GM12878 (cell line): ENCODE measurements around the gene SPTAN1. TPM values are rescaled to one million over a fixed set of nuclear protein-coding genes. Genes with fewer than 3 reads are reported as not detected.

Source experiments
- ATAC-seq: fragments of 200-7000 bp; cut with Tn5 transposase; 3 replicates; pipeline ENCODE4 v1.9.1; 2020; ENCODE audit warnings: mild to moderate bottlenecking, moderate library complexity
- BruUV-seq: library from RNA; stranded (reverse); fragments of 400-500 nt; replicated peaks from 2 replicates; lab custom pipeline; 2021; lab: Mats Ljungman, UMichigan
- CTCF ChIA-PET: fragments of 300-600 bp; sonication (Branson Sonifier 250); formaldehyde crosslinking; extraction: SDS; loops from one replicate; lab custom pipeline; 2021; ENCODE audit warnings: inconsistent platforms; lab: Yijun Ruan, JAX
- POLR2A ChIA-PET: fragments of 350-600 bp; formaldehyde crosslinking; extraction: SDS; loops from one replicate; lab custom pipeline; 2021; ENCODE audit warnings: inconsistent platforms; lab: Charles Lee
- RAD21 ChIA-PET: fragments of 300-600 bp; sonication (Branson Sonifier 250); formaldehyde crosslinking; loops from one replicate; lab custom pipeline; 2023; ENCODE audit warnings: antibody characterized with exemption; ENCODE audit not compliant: unreplicated experiment; lab: Charles Lee
- SMC1A ChIA-PET: fragments of 300-600 bp; sonication (Branson Sonifier 250); formaldehyde crosslinking; loops from one replicate; lab custom pipeline; 2023; ENCODE audit not compliant: unreplicated experiment, uncharacterized antibody; lab: Charles Lee
- DNase-seq: peaks from one replicate; pipeline ENCODE4 v3.0.0-alpha.2; 2011; ENCODE audit warnings: low read depth, low spot score
- FAIRE-seq: peaks from 3 replicates; lab custom pipeline; 2011; peaks lifted over from hg19 to GRCh38; lab: Jason Lieb, UNC
- H2AFZ ChIP-seq: 2 replicates; pipeline ENCODE4 v1.6.0; 2011; ENCODE audit warnings: low read depth, low read length, control low read depth; ENCODE audit not compliant: control insufficient read depth
- H3K27ac ChIP-seq: 2 replicates; pipeline ENCODE4 v1.5.1; 2011; ENCODE audit warnings: control low read depth; ENCODE audit not compliant: control insufficient read depth, insufficient read depth
- H3K27me3 ChIP-seq, 2 experiments: replicated peaks in 1 of 2; 2 replicates each; pipeline versions ENCODE4 v1.6.0 to v1.6.1; 2011; ENCODE audit warnings: low read length in 1 of 2; ENCODE audit not compliant: control insufficient read depth in 2 of 2, insufficient read depth in 2 of 2
- H3K36me3 ChIP-seq, 2 experiments: 2 replicates each; pipeline ENCODE4 v1.5.1; 2011; ENCODE audit warnings: low read length in 1 of 2; ENCODE audit not compliant: control insufficient read depth in 2 of 2, insufficient read depth in 2 of 2
- H3K4me1 ChIP-seq: 2 replicates; pipeline ENCODE4 v1.6.1; 2011; ENCODE audit warnings: mild to moderate bottlenecking, low read length, moderate library complexity, mixed read lengths; ENCODE audit not compliant: control insufficient read depth, insufficient read depth
- H3K4me2 ChIP-seq: 2 replicates; pipeline ENCODE4 v1.6.0; 2011; ENCODE audit warnings: control low read depth; ENCODE audit not compliant: control insufficient read depth, insufficient read depth
- H3K4me3 ChIP-seq: fragments of 200-600 bp; sonication (generic); 2 replicates; pipeline ENCODE4 v1.5.1; 2016
- H3K79me2 ChIP-seq: 2 replicates; pipeline ENCODE4 v1.6.0; 2011; ENCODE audit warnings: low read length; ENCODE audit not compliant: control insufficient read depth, insufficient read depth
- H3K9ac ChIP-seq: 2 replicates; pipeline ENCODE4 v1.8.0; 2011; ENCODE audit warnings: low read length, control low read depth, mixed read lengths; ENCODE audit not compliant: control insufficient read depth, insufficient read depth
- H3K9me3 ChIP-seq: replicated peaks from 3 replicates; pipeline ENCODE4 v1.5.1; 2011; ENCODE audit warnings: mild to moderate bottlenecking, low read length; ENCODE audit not compliant: control insufficient read depth, insufficient read depth
- H4K20me1 ChIP-seq: 2 replicates; pipeline ENCODE4 v1.6.0; 2011; ENCODE audit not compliant: control insufficient read depth, insufficient read depth
- BCL11A ChIP-seq: IDR thresholded peaks from 2 replicates; pipeline ENCODE4 v1.6.1; 2011; ENCODE audit warnings: low read depth, low read length
- BCLAF1 ChIP-seq: fragments of 450-650 bp; IDR thresholded peaks from 2 replicates; pipeline ENCODE4 v1.6.1; 2017; ENCODE audit warnings: antibody characterized with exemption, mild to moderate bottlenecking, moderate library complexity
- CHD2 ChIP-seq: IDR thresholded peaks from 2 replicates; pipeline ENCODE4 v1.6.1; 2011; ENCODE audit warnings: low read depth, low read length, improper control_type of control experiment, borderline replicate concordance
- CTCF ChIP-seq, 3 experiments: IDR thresholded peaks in 2 of 3; conservative IDR thresholded peaks in 1 of 3; 2 replicates each; pipeline ENCODE4 v1.5.1; 2011; ENCODE audit warnings: low read depth in 3 of 3, low read length in 3 of 3, mild to moderate bottlenecking in 3 of 3, control low read depth in 2 of 3, moderate library complexity in 2 of 3, inconsistent platforms in 1 of 3, mixed read lengths in 1 of 3; ENCODE audit not compliant: control insufficient read depth in 2 of 3, insufficient read depth in 1 of 3; ENCODE audit errors: extremely low read depth in 1 of 3
- E2F8 ChIP-seq: fragments of 450-650 bp; IDR thresholded peaks from 2 replicates; pipeline ENCODE4 v1.6.1; 2018; ENCODE audit warnings: mild to moderate bottlenecking, low read depth, moderate library complexity; ENCODE audit not compliant: partially characterized antibody
- GATAD2B ChIP-seq: fragments of 450-650 bp; conservative IDR thresholded peaks from 2 replicates; pipeline ENCODE4 v1.6.1; 2017; ENCODE audit warnings: low read depth, mild to moderate bottlenecking, moderate library complexity
- IKZF2 ChIP-seq, 2 experiments: fragments of 450-650 bp; IDR thresholded peaks; 2 replicates each; pipeline ENCODE4 v1.6.1; 2017; ENCODE audit warnings: mild to moderate bottlenecking in 2 of 2, moderate library complexity in 2 of 2
- MTA2 ChIP-seq: fragments of 450-650 bp; IDR thresholded peaks from 2 replicates; pipeline ENCODE4 v1.6.1; 2016; ENCODE audit warnings: low read depth, mild to moderate bottlenecking, moderate library complexity
- PAX5 ChIP-seq: IDR thresholded peaks from 2 replicates; pipeline ENCODE4 v1.6.1; 2011; ENCODE audit warnings: low read depth, low read length, borderline replicate concordance
- RAD51 ChIP-seq: fragments of 450-650 bp; IDR thresholded peaks from 2 replicates; pipeline ENCODE4 v1.6.1; 2016; ENCODE audit warnings: moderate library complexity, mild to moderate bottlenecking, inconsistent platforms
- SMC3 ChIP-seq: IDR thresholded peaks from 2 replicates; pipeline ENCODE4 v1.6.1; 2011; ENCODE audit warnings: low read length, improper control_type of control experiment, borderline replicate concordance
- SP1 ChIP-seq: IDR thresholded peaks from one replicate; pipeline ENCODE4 v1.6.1; 2011; ENCODE audit warnings: low read depth, low read length
- SPI1 ChIP-seq: IDR thresholded peaks from 2 replicates; pipeline ENCODE4 v1.6.1; 2011; ENCODE audit warnings: low read depth, mild to moderate bottlenecking, low read length, moderate library complexity, borderline replicate concordance; ENCODE audit not compliant: insufficient read depth
- STAT3 ChIP-seq: IDR thresholded peaks from 2 replicates; pipeline ENCODE4 v1.6.1; 2011; ENCODE audit warnings: low read depth, low read length, improper control_type of control experiment
- ZBTB33 ChIP-seq: fragments of 450-650 bp; IDR thresholded peaks from 2 replicates; pipeline ENCODE4 v1.6.1; 2017; ENCODE audit warnings: mild to moderate bottlenecking
- WGBS: methylation state at CpG from one replicate; pipeline ENCODE4 v1.1.6; 2016; ENCODE audit warnings: low lambda C conversion rate; ENCODE audit not compliant: insufficient replicate concordance, insufficient coverage; ENCODE audit errors: missing lambda C conversion rate; 5-methylcytosine and 5-hydroxymethylcytosine counted together
- in situ Hi-C: fragments of 300-500 bp; cut with MboI; formaldehyde crosslinking; loops from 9 replicates; pipeline ENCODE4 v1.14.3; 2018; ENCODE audit warnings: mixed read lengths
- intact Hi-C: fragments of 100-400 bp; cut with micrococcal nuclease; formaldehyde crosslinking; loops from one replicate; pipeline ENCODE4 v1.14.2; 2022; ENCODE audit not compliant: unreplicated experiment
- polyA plus RNA-seq, 11 experiments: library from polyadenylated mRNA; depleted of rRNA in 4 of 11; unstranded in 6 of 11; stranded (reverse) in 5 of 11; fragments of >200 nt; fragmentation: Nextera tagmentation in 4 of 11; fragmentation: Illumina TruSeq in 1 of 11; extraction: Ambion mirVana in 4 of 11; extraction: Trizol in 1 of 11; gene quantifications; 1 replicate in 1 of 11; 2 replicates in 10 of 11; pipeline versions ENCODE4 v1.2.1 to v1.2.3, GENCODE V29; 2011 to 2016; ENCODE audit warnings: inconsistent platforms in 2 of 11, missing spikeins in 2 of 11, low read depth in 1 of 11
- total RNA-seq, 4 experiments: library from RNA; depleted of rRNA in 3 of 4; stranded (reverse); fragments of >200 nt in 3 of 4; fragmentation: Illumina TruSeq in 1 of 4; extraction: Trizol in 1 of 4; gene quantifications; 2 replicates each; pipeline versions ENCODE4 v1.2.1 to v1.2.3, GENCODE V29; 2013 to 2021

SPTAN1 gene
- total and polyA plus RNA-seq, 10 of the 15 experiments (the other 5 are each of a cell fraction or from before 2014, with no cell fraction given), result 18.7 to 156 (median 73.6) TPM

- Histone ChIP-seq H3K4me1 (no peaks in the 10 kb centered on the region), H3K9ac (no peak overlapping the region), H3K4me3 (no peak overlapping the region), H3K79me2 (no peaks in the 10 kb centered on the region), H3K4me2 (no peak overlapping the region), H3K36me3 (peaks cover 15 to 18% of the 10 kb centered on the region in 2 experiments), H2AFZ (no peak overlapping the region), H3K27ac (no peak overlapping the region), H3K9me3 (no peaks in the 10 kb centered on the region), H4K20me1 (no peaks in the 10 kb centered on the region), H3K27me3 (no peaks in the 10 kb centered on the region)
- ChIA-PET RAD21 (interaction anchor here (1.2 kb wide), 1 partner anchor 8 kb away, joined by 3 read pairs; no protein-coding TSS in a partner anchor), SMC1A (interaction anchor here (0.6 kb wide), 1 partner anchor 300 kb away, joined by 3 read pairs; no protein-coding TSS in a partner anchor), CTCF (interaction anchor here (1.4 kb wide), 2 partner anchors 9 to 325 kb away, joined by 3 to 4 read pairs; no protein-coding TSS in a partner anchor), POLR2A (interaction anchor here (0.6 to 1.5 kb wide), 2 partner anchors 51 to 555 kb away, joined by 3 to 4 read pairs; partner anchors contain the start of gene SPTAN1)
- intact Hi-C loops (no loop called here), in situ Hi-C loops (no loop called here)
- no TSS peak for BruUV-seq
- ATAC-seq (no peak), DNase-seq (no peak), FAIRE-seq (no peak)
- WGBS, result 94% methylated on average over 8 of the region's 8 CpGs
- TF ChIP-seq SP1, result no peak
- TF ChIP-seq BCL11A, result no peak
- no peak for TF ChIP-seq IKZF2 (IDR thresholded peaks at IDR 0.05)
- TF ChIP-seq CTCF (IDR thresholded peaks at IDR 0.05 in 2 of 3, conservative IDR thresholded peaks at IDR 0.05 in 1 of 3; ENCODE audit: control insufficient read depth in 2 of 3, extremely low read depth in 1 of 3, insufficient read depth in 1 of 3, low read depth in 3 of 3, low read length in 3 of 3), result no peak
- TF ChIP-seq RAD51, result no peak
- TF ChIP-seq ZBTB33, result no peak
- TF ChIP-seq PAX5, result no peak
- no peak for TF ChIP-seq STAT3
- no peak for TF ChIP-seq E2F8
- TF ChIP-seq MTA2, result no peak
- TF ChIP-seq SPI1, result no peak
- TF ChIP-seq CHD2, result no peak
- no peak for TF ChIP-seq GATAD2B
- TF ChIP-seq BCLAF1, result no peak
- no peak for TF ChIP-seq SMC3
Measured at GRCh38 chr9:128603697-128604096, 51.3 kb downstream of the SPTAN1 start.
